ENCODE results near the gene DAPL1. TPM values are rescaled to one million over a fixed set of nuclear protein-coding genes. Genes with fewer than 3 reads are reported as not detected.
A peak's percentile ranks its signal among the peaks of the same experiment; 100 is the strongest.

The DAPL1 gene
- total and polyA plus RNA-seq, 2 donors (not counting 1 experiment from before 2014, with no cell fraction given) = not detected

DNA sequence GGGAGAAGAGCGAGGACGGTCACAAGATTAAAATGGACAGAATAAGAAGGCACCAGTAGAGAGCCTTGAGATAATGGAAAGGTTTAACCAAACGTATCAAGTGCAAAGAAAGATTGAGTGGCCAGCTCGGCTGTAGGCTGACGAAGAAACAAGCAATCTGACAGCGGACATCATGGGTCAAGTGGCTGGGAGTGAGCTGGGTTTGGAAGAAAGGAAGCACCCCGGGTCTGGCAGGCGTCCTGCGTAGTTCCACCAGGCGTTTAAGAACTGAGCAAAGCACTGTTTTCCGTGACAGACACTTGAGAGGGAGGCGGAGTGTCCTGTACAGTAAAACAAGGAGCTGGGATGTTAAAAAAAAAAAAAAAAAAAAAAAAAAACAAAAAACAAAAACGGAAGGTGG, 27.1 kb downstream of the DAPL1 start:
- no peak for TF ChIP-seq EZH2 (IDR thresholded peaks at IDR 0.05; ENCODE audit: low read length, missing control alignments)
- TF ChIP-seq, protein P1, sequence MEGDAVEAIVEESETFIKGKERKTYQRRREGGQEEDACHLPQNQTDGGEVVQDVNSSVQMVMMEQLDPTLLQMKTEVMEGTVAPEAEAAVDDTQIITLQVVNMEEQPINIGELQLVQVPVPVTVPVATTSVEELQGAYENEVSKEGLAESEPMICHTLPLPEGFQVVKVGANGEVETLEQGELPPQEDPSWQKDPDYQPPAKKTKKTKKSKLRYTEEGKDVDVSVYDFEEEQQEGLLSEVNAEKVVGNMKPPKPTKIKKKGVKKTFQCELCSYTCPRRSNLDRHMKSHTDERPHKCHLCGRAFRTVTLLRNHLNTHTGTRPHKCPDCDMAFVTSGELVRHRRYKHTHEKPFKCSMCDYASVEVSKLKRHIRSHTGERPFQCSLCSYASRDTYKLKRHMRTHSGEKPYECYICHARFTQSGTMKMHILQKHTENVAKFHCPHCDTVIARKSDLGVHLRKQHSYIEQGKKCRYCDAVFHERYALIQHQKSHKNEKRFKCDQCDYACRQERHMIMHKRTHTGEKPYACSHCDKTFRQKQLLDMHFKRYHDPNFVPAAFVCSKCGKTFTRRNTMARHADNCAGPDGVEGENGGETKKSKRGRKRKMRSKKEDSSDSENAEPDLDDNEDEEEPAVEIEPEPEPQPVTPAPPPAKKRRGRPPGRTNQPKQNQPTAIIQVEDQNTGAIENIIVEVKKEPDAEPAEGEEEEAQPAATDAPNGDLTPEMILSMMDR (conservative IDR thresholded peaks at IDR 0.05 in 1 of 2, IDR thresholded peaks at IDR 0.05 in 1 of 2; ENCODE audit: low read depth in 1 of 2, low read length in 2 of 2) = no peak
- peak in 1 of 2 donors; percentile 48 for DNase-seq (ENCODE audit: low read depth in 2 of 2)
- H3K27ac ChIP-seq (ENCODE audit: insufficient read depth, low read length) = no peak overlapping the region
- H3K4me2 ChIP-seq (ENCODE audit: extremely low read depth, insufficient read depth, low read length) = no peak overlapping the region
- peaks cover 4% of the 10 kb centered on the region for H3K27me3 ChIP-seq (ENCODE audit: control insufficient read depth, insufficient read depth, low read length)
- H3K9me3 ChIP-seq (ENCODE audit: control insufficient read depth, insufficient read depth, low read depth, low read length) = no peaks in the 10 kb centered on the region
- H2AFZ ChIP-seq (ENCODE audit: low read length) = peak overlapping the region; percentile 35
- no peaks in the 10 kb centered on the region for H3K36me3 ChIP-seq (ENCODE audit: control insufficient read depth, insufficient read depth, low read length)
- no peak overlapping the region for H3K9ac ChIP-seq (ENCODE audit: insufficient read depth, low read length)
- no peaks in the 10 kb centered on the region for H4K20me1 ChIP-seq (ENCODE audit: control insufficient read depth, extremely low read depth, insufficient read depth, low read length)
- H3K79me2 ChIP-seq (ENCODE audit: control insufficient read depth, insufficient read depth, low read length) = no peaks in the 10 kb centered on the region
- H3K4me3 ChIP-seq (replicated peaks in 1 of 4; ENCODE audit: control extremely low read depth in 1 of 4, insufficient read depth in 1 of 4, low read depth in 3 of 4, low read length in 4 of 4) = no peak overlapping the region
- H3K4me1 ChIP-seq (ENCODE audit: control insufficient read depth, extremely low read depth, insufficient read depth, low read length) = no peaks in the 10 kb centered on the region

GRCh38 chr2:158823486-158824237, 28.5 kb downstream of the DAPL1 start:
- H3K36me3 ChIP-seq (ENCODE audit: control insufficient read depth, insufficient read depth, low read length) = no peaks in the 10 kb centered on the region

DNA sequence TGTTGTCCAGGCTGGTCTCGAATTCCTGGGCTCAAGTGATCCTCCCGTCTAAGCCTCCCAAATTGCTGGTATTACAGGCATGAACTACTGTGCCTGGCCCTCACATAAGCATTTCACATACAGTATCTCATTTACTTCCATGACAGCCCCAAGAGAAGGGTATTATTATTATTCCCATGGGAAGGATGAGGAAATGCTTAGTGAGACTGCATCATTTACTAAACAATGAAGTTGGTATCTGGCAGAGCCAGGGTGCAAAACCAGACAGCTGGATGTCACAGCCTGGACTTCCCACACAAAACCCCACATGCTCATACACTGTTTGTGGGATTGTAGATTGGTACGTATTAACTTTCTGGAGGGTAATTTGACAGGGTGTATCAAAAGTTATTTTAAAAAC, 29.9 kb downstream of the DAPL1 start:
- Histone ChIP-seq H3K79me2 (ENCODE audit: control insufficient read depth, insufficient read depth, low read length) (no peaks in the 10 kb centered on the region), H3K27ac (ENCODE audit: insufficient read depth, low read length) (no peak overlapping the region), H3K4me2 (ENCODE audit: extremely low read depth, insufficient read depth, low read length) (no peak overlapping the region), H3K4me3 (replicated peaks in 1 of 4; ENCODE audit: control extremely low read depth in 1 of 4, insufficient read depth in 1 of 4, low read depth in 3 of 4, low read length in 4 of 4) (no peak overlapping the region), H3K27me3 (ENCODE audit: control insufficient read depth, insufficient read depth, low read length) (peaks cover 4% of the 10 kb centered on the region), H2AFZ (ENCODE audit: low read length) (no peak overlapping the region), H3K4me1 (ENCODE audit: control insufficient read depth, extremely low read depth, insufficient read depth, low read length) (no peaks in the 10 kb centered on the region), H3K36me3 (ENCODE audit: control insufficient read depth, insufficient read depth, low read length) (no peaks in the 10 kb centered on the region), H3K9ac (ENCODE audit: insufficient read depth, low read length) (no peak overlapping the region), H3K9me3 (ENCODE audit: control insufficient read depth, insufficient read depth, low read depth, low read length) (no peaks in the 10 kb centered on the region), H4K20me1 (ENCODE audit: control insufficient read depth, extremely low read depth, insufficient read depth, low read length) (no peaks in the 10 kb centered on the region)
- DNase-seq (ENCODE audit: low read depth in 2 of 2) = no peak
- TF ChIP-seq, protein P1 (conservative IDR thresholded peaks at IDR 0.05 in 1 of 2, IDR thresholded peaks at IDR 0.05 in 1 of 2; ENCODE audit: low read depth in 1 of 2, low read length in 2 of 2) = no peak
- no peak for TF ChIP-seq EZH2 (IDR thresholded peaks at IDR 0.05; ENCODE audit: low read length, missing control alignments)

More at GRCh38 chr2:158823486-158824237, 28.5 kb downstream of the DAPL1 start:
- Histone ChIP-seq H3K27ac (ENCODE audit: insufficient read depth, low read length) (no peak overlapping the region), H3K27me3 (ENCODE audit: control insufficient read depth, insufficient read depth, low read length) (peaks cover 4% of the 10 kb centered on the region), H4K20me1 (ENCODE audit: control insufficient read depth, extremely low read depth, insufficient read depth, low read length) (no peaks in the 10 kb centered on the region), H3K9ac (ENCODE audit: insufficient read depth, low read length) (no peak overlapping the region), H3K4me2 (ENCODE audit: extremely low read depth, insufficient read depth, low read length) (no peak overlapping the region), H3K9me3 (ENCODE audit: control insufficient read depth, insufficient read depth, low read depth, low read length) (no peaks in the 10 kb centered on the region), H3K4me3 (replicated peaks in 1 of 4; ENCODE audit: control extremely low read depth in 1 of 4, insufficient read depth in 1 of 4, low read depth in 3 of 4, low read length in 4 of 4) (no peak overlapping the region), H2AFZ (ENCODE audit: low read length) (no peak overlapping the region), H3K79me2 (ENCODE audit: control insufficient read depth, insufficient read depth, low read length) (no peaks in the 10 kb centered on the region), H3K4me1 (ENCODE audit: control insufficient read depth, extremely low read depth, insufficient read depth, low read length) (no peaks in the 10 kb centered on the region)
- no peak for TF ChIP-seq EZH2 (IDR thresholded peaks at IDR 0.05; ENCODE audit: low read length, missing control alignments)
- TF ChIP-seq, protein P1 (conservative IDR thresholded peaks at IDR 0.05 in 1 of 2, IDR thresholded peaks at IDR 0.05 in 1 of 2; ENCODE audit: low read depth in 1 of 2, low read length in 2 of 2) = no peak
- DNase-seq (ENCODE audit: low read depth in 2 of 2) = no peak

Data from fibroblast of lung (primary cell).